Cardiac muscle cell (in vitro differentiated cells and primary cell): ENCODE results near the gene INPP5A. TPM values are rescaled to one million over a fixed set of nuclear protein-coding genes. Genes with fewer than 3 reads are reported as not detected.

Experiments used
- DNase-seq, 2 donors: peaks; one replicate each; pipeline versions ENCODE4 v3.0.0 to v3.0.0-alpha.2; 2010 to 2017; ENCODE audit warnings: low read depth in 1 of 2, low spot score in 1 of 2
- H3K27ac ChIP-seq: fragments of 200-600 bp; sonication (generic); 2 replicates; pipeline ENCODE4 v1.5.1; 2016
- H3K27me3 ChIP-seq: fragments of 200-600 bp; sonication (generic); 2 replicates; pipeline ENCODE4 v1.6.0; 2016; ENCODE audit warnings: control low read depth
- H3K36me3 ChIP-seq: fragments of 200-600 bp; sonication (generic); 2 replicates; pipeline ENCODE4 v1.5.1; 2016; ENCODE audit warnings: control low read depth
- H3K4me1 ChIP-seq: fragments of 200-600 bp; sonication (generic); 2 replicates; pipeline ENCODE4 v1.8.1; 2017; ENCODE audit warnings: low read depth, mild to moderate bottlenecking, mixed run types
- H3K4me3 ChIP-seq: fragments of 200-600 bp; sonication (generic); 2 replicates; pipeline ENCODE4 v1.5.1; 2016; ENCODE audit warnings: mild to moderate bottlenecking
- H3K9me3 ChIP-seq: fragments of 200-600 bp; sonication (generic); 2 replicates; pipeline ENCODE4 v1.5.1; 2017; ENCODE audit warnings: low read depth, mild to moderate bottlenecking, control low read depth
- CTCF ChIP-seq: IDR thresholded peaks from 2 replicates; pipeline ENCODE4 v1.5.1; 2012; ENCODE audit warnings: low read depth, mild to moderate bottlenecking, low read length
- polyA plus RNA-seq: library from polyadenylated mRNA; unstranded; fragments of >200 nt; fragmentation: Nextera tagmentation; extraction: Ambion mirVana; gene quantifications from 2 replicates; pipeline ENCODE4 v1.2.1, GENCODE V29; 2016
- total RNA-seq: library from RNA; depleted of rRNA; stranded (reverse); fragments of >200 nt; gene quantifications from 2 replicates; pipeline ENCODE4 v1.2.3, GENCODE V29; 2016

INPP5A gene
- total and polyA plus RNA-seq, 2 experiments from 2014 or later, result 87.0 to 90.4 TPM

- Histone ChIP-seq H3K27me3 (no peaks in the 10 kb centered on the region), H3K4me1 (peaks cover 43% of the 10 kb centered on the region), H3K36me3 (no peaks in the 10 kb centered on the region), H3K4me3 (no peak overlapping the region), H3K9me3 (no peaks in the 10 kb centered on the region), H3K27ac (peak overlapping the region; percentile 100)
- TF ChIP-seq CTCF, result no peak
- no peak for DNase-seq
Observed at GRCh38 chr10:132624847-132625471, 87.4 kb downstream of the INPP5A start.

GRCh38 chr10:132626019-132626760 lies 88.6 kb downstream of the INPP5A start:
- Histone ChIP-seq H3K27ac (peak overlapping the region; percentile 100), H3K27me3 (no peaks in the 10 kb centered on the region), H3K4me1 (peaks cover 50% of the 10 kb centered on the region), H3K36me3 (no peaks in the 10 kb centered on the region), H3K9me3 (no peaks in the 10 kb centered on the region), H3K4me3 (no peak overlapping the region)
- peak in 1 of 2 donors; percentile 71 for DNase-seq
- TF ChIP-seq CTCF, result no peak

- Histone ChIP-seq H3K4me3 (no peak overlapping the region), H3K36me3 (peaks cover 3% of the 10 kb centered on the region), H3K27ac (peak overlapping the region; percentile 100), H3K9me3 (no peaks in the 10 kb centered on the region), H3K4me1 (peaks cover 56% of the 10 kb centered on the region), H3K27me3 (no peaks in the 10 kb centered on the region)
- TF ChIP-seq CTCF, result no peak
- DNase-seq, result no peak
Observed at GRCh38 chr10:132626761-132627665, 89.4 kb downstream of the INPP5A start.

- Histone ChIP-seq H3K4me3 (no peak overlapping the region), H3K4me1 (peaks cover 65% of the 10 kb centered on the region), H3K9me3 (no peaks in the 10 kb centered on the region), H3K36me3 (peaks cover 3% of the 10 kb centered on the region), H3K27me3 (no peaks in the 10 kb centered on the region), H3K27ac (peak overlapping the region; percentile 100)
- no peak for TF ChIP-seq CTCF
- DNase-seq, result peak; percentile 56 to 82
Observed at GRCh38 chr10:132627666-132628531, 90.3 kb downstream of the INPP5A start.
